ENCODE data around the gene SDK2.
A peak's percentile ranks its signal among the peaks of the same experiment; 100 is the strongest.

Gene SDK2

DNA sequence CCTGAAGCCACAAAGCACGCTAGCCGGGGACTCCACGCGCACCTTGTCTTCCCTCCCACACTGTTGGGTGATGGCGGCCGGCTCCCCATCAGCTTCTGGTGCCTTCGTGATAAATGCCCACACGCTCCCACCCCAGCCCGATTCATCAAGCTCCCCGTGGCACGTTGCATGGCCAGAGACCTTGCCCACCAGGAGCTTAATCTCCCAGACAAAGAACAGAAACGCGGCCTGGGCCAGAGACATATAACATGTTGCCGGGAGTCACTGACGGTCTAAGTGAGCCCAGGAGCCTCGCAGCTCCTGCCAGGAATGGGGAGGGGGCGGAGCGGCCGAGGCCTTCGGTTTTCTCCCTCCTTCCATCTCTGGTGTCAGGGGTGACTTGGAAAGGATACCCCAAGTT lies 93.1 kb downstream of the SDK2 start:
- DNase-seq = no peak

DNA sequence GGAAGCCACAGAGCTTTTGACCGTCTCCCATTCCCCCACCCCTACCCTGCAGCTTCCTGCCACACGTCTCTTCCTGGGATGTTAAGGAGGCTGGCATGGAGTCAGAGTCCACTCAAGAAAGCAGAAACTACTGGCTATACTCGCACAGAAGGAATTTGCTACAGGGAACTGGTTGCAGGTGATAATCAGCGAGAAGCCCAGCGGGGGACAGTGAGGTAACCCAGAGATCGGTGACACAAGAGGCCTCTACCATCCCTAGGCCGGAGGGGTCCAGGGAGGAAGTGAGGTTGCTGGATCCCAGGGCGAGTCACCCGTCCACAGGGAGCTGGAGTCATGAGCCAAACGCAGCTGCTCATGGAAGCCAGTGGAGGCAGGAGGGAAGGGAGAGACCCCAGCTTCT lies 93.7 kb downstream of the SDK2 start:
- DNase-seq = no peak

DNA sequence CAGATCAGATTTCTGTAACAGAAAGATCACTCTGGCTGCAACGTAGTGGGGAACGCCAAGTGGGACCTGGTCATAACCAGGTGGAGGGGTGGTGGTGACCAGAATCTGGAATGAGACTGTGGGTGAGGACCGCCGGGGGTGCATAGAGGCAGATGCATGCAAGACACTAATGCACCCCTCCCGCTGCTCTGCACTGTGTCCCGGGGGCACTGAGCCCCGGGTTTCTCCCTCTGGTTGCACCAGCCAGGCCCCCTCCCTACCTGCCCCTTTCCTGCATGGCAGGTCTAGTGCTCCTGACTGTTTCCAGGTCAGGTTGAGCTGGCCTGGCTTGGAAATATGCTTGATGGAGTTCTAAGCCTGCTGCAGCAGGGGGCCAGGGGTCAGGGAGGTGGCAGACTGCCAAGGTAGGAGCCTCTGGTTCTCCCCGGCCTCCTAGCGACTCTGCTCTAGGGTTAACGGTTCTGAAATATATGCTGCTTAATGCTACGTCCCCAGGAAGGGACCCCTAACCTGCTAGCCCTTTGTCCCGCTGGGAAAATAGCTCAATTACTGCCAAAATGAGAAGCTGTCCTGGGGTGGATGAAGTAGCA lies 94.3 kb downstream of the SDK2 start:
- no peak for DNase-seq

DNA sequence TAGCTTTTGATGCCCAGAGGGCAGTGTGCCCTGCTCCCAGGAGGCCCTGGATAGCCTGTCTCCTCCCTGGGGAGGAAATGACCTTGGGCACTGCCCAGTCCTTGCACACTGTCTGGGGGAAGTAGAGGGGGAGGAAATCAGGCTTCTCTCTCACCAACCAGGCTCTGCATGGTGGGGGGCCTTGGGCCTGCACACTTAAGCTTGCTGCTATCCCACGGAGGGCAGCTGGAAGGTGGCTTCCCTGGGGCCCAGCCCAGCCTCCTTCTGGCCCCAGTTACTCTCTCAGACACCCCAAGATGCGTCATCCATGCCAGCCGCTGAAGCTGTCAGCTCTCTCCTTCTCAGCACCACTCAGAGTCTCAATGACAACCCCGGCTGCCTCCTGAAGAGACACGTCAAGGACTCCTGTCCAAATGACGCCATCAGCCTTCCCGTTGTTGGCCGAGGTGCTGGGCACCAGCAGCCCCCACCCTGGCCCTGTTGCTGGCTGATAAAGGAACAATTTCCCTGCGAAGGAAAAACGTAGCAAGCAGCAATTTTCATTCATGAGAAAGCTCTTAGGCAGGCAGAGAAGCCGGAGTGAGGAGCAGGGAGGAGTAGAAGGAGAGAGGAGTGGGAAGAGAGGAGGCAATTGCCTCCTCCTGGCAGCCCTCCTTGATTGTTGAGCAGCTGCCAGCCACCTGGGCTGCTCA lies 95.5 kb downstream of the SDK2 start:
- DNase-seq = no peak

DNA sequence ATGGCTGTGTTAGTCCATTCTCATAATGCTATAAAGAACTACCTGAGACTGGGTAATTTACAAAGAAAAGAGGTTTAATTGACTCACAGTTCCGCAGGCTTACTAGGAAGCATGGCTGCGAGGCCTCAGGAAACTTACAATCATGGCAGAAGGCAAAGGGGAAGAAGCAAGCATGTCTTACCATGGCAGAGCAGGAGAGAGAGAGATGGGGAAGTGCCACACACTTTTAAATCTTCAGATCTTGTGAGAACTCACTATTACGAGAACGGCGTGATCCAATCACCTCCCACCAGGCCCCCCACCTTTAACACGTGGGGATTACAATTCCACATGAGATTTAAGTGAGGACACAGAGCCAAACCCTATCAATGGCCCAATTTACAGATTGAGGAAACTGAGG lies 96.5 kb downstream of the SDK2 start:
- DNase-seq = no peak

DNA sequence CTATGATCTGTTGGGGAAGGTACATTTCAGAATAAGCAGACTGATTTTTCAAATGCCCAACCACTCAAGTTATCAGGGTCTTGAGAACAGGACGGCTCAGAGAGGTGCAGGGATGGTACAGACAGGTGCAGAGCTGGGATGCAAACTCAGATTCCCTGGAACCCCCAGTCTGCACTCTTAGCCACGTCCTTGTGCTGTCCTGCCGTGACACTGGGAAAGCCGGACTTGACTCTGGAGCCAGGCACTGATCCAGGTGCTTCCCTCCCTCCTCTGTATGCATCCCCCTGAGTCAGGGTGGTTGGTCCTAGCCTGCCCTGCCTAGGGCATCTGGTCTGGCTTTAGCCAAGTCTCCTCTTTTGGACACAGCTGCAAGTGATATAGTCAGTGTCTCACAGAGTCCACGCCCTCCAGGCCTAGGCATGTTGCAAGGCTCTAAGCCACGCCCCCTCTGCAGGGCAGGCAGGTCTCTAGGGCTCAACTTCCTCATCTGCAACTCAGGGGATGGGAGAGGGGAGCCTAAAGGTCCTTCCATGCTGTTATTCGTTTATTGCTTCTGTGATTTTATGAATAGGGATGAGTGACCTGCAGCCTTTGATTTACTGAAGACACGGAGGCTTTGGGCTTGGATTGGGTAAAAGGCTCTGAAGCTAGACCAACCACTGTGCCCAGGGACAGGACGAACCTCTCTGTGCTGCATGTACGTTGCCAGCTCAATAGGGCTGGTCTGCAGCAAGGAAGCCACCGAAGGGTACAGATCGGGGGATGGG lies 97.3 kb downstream of the SDK2 start:
- DNase-seq = peak in 1 of 2 donors; percentile 34

DNA sequence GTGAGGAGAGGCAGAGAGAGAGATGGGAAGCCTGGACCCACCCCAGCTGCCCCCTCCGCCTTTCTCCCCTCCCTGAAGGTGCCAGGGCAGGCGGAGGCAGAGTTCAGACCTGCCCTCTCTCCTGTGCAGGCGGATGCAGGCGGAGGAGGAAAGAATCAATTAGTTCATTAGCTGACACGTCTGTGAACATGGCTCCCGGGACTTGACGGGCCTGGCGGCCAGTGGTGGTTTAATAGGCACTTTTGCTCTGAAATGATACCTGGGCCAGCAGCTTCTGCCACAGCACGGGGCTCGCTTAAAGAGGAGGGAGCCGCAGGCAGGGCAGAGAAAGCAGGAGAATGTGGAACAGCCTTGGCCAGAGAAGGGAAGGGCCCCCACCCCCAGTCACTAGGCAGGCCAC lies 98.1 kb downstream of the SDK2 start:
- no peak for DNase-seq

DNA sequence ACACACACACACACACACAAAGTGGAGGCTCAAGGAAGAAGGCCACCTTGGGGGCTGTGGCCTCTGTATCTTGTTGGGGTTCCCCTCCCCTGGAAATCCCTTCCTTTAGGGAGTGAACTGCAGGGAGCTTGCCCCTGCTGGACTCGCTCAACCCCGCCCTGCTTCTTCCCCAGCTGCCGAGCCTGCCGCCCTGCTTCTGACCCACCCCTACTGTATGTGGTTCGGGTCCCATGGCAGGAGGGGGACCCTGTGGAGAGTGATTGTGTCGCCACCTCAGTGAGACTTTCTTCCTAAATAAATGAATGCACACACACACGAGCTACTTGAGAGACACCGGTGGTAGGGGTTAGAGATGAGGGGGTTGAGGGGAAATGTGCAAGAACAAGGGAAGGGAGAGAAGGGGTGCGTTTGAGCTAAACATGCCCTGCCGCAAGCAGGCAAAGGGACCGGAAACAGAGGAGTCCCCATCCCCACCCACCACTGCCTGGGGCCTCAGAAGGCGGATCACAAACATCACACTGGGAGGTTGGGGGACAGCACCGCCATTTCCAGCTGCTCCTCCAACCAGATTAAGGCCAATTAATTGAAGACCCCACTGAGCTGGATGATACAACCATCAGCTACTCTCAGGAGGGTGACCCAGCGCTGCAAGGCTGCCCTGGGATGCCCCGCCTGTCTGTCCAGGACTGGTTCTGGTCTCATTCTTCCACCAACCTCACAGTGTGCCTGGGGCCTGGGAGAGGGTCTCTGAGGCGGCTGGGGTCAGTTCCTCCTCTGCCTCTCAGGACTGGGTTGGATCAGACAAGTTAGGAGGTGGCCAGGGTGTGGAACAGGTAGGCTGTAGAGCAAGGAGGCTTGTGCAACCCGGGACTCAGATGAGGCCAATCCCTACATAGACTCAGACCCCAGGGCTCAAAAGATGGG lies 98.9 kb downstream of the SDK2 start:
- no peak for DNase-seq

DNA sequence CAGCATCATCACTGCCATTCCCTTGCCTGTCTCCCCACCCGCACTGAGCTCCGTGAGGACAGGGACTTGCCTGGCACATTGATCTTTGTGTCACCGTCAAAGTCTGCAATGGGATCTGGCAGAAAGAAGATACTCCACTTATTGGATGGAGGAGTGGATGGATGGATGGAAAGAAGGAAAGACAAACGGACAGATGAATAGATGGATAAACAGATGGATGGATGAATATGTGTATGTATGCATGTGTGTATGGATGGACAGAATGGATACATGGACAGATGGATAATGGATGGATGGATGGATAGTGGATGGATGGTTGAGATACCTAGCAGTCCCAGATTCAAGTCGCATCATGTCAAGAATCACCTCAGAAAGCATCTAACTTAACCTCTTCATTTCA lies 99.9 kb downstream of the SDK2 start:
- no peak for DNase-seq

DNA sequence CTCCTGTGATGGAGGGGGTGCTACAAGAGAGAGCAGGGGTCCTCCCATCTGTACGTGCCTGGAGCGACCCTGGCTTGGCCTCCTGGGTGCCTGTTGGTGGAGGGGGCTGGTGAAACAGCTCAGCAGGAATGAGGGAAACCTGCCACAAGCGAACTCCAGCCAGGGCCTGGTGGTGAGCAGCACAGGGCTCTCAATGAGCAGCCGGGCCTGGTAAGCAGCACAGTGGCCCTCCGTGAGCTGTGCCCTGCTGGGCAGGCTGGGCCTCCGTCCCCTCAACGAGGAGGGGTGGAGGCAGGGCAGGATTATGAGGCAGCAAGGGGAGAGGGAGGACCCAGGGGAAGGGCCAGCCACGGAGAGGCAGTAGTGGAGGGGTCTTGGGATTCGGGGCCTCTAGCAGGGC lies 101.9 kb downstream of the SDK2 start:
- DNase-seq = no peak

DNA sequence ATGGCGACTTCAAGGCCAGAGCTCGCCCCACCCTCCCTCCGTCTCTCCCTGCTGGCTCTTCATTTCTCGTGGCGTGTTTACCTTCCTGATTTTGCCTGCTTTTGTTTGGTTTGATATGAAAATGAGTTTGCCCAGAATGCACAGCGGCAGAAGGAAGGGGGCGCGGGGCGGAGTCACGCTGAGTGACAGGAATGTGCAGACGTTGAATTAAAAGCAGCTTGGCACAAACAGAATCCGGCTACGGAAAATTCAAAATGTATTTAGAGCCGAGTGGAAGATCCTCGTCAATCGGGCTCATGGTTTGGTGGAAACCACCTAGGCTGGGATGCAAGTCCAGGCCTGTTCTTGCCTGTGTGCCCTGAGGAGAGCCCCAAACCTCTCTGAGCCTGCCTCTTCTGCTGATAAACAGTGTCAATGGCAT lies 102.7 kb downstream of the SDK2 start:
- DNase-seq = no peak

DNA sequence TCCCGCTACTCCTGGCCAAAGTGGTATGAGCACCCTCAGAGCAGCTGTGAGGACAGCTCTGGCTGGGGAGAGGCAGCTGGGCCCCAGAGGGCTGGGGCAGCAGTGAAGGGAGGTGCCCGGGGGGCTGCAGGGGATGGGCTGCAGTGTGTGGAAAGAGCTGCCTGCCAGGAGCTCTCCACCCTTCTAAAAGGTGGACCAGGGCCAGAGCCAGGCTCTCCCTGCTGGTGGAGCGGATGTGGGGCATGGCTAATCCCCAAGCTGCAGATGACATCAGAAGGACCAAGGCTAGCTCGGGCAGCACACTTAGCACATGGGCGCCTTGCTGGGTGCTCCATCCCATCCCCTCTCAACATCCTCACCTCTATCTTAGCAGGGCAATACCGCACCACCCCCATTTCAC lies 103.1 kb downstream of the SDK2 start:
- no peak for DNase-seq

DNA sequence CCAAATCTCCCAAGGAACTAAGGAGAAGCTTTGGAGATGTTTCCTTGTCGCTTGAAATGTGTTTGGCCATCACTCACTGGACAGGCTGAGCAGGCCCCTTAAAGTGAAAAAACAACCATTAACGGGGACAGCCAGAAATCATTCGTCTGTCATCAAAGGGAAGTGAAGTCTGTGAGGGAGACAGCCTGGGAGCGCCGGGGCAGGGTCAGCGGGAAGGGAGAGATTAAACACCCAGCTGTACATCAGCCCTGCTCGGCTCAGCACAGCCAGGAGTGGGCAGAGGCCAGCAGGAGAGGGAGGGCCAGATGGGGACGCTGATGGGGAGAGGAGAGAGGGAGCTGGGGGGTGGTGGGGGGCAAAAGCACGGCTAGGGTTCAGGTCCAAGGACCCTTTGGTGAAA lies 105.1 kb downstream of the SDK2 start:
- no peak for DNase-seq

DNA sequence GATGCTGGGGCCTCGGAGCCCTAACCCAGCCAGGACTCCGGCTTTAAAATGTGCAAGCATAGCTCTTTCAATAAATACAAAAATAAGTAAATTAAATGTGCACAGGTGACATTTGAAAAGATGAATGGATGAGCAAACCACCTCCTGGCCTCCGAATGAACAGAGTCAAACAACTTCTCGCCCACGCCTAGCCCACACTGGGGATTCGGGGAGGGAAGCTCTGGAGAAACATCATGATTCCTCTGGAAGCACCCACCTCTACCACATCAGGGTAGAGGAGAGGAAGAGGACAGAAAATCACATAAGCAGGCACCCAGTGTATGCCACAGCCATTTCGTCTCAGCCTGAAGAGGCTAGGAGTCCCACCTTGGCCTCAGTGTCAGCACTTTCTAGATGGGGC lies 105.8 kb downstream of the SDK2 start:
- no peak for DNase-seq

DNA sequence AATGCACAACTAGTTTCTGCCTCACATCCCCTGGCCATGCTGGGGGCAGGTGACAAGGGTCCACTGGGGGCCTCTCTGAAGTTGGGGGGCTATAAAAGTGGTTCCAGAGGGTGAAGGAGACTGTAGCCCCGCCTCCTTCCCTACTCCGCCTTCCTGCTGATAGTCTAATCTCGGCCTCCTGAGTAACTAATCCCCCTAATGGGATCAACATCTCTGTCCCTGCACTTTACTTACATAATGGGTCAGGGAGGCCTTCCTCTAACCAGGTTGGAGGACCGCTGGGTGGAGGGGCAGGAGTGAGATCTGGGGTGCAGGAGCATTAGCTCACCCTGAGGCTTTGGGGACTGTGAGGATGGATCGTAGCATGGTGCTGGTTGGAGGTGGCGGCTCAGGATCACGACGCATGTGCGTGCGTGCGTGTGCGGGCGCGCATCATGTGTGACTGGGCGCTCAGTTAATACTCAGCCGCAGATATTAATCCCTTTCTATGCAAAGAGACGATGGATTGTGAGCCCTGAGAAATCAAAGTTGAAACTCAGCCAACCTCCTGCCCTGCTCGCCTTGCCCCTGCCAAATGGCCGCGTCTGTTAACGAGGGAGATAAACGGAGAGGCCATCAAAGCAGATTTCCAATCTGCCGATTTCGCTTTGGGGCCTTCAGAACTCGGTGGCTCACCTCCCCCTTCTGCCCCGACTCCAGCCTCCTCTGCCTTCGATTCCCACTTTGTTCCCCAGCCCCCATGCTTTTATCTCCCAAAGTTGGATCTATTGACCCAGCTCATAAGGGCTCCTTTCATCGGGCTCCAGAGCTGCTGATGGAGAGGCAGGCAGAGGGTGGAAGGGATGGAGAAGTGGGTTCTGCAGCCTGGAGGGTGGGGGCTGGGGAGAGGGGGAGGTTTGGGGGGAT lies 107.3 kb downstream of the SDK2 start:
- no peak for DNase-seq

DNA sequence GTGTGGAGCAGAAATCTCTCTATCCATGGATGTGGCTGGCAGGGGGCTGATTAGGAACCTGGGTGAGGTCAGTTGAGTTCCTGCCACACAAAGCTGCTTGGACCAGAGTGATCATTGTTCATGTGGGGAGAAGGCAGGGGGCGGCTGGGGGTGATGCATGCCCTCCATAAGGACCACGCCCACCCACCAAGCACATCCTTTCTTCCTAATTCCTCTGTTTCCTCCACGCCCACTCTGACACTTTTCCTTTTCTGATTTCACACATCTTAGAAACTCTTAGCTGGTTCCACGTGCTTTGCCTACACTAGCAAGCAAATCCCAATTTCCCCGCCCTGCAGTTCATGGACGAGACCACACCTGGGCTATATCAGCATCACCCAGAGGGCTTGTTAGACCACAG lies 108.5 kb downstream of the SDK2 start:
- no peak for DNase-seq

DNA sequence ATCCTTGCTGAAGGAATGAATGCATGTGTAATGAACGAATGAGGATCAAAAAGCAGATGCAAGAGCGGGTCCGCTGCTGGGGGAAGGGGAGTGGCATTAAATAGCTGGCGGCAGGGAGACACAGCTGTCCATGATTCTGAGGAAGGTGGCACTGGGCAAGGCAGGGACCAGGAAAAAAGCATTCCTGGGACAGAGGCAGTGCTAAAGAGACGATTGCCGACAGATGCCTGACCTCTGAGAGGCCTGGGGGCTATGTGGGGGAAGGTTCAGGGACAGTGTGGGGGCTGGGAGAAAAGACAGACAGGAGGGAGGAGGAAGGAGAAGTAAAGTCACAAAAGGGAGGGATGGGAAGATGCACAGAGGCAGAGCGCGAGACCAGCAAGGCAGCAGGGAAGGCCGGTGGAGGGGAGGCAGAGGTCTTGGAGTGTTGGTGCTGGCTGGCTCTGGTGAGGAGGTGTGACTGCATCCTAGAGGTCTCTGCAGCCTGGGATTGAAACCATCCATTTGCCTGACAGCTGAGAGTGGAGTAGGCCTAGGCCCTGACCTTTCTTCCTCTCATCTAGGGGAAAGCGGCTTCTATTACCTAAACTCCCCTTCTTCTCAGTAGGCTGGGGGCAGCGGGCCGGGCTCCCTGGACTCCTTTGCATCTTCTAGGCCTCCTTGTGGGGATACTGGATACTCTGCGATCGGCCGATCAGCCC lies 109.9 kb downstream of the SDK2 start:
- DNase-seq = no peak

DNA sequence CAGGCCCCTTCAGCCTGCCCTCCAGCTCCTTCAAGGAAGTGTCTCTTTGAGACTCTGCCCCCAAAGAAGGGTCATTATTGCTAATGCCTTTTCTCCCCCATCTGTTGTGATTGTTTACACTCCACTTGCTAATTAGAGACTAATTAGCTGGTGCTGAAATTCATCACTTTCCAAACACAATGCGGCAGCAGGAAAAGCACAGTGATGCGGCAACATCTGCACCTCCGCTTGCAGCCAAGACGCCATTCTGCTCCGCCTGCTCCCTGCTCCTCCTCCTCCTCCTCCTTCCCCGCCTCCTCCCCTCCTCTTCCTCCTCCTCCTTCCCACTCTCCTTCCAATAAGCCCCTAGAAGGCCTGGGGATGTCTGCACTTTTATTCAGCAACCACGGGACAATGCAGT lies 110.5 kb downstream of the SDK2 start:
- no peak for DNase-seq

DNA sequence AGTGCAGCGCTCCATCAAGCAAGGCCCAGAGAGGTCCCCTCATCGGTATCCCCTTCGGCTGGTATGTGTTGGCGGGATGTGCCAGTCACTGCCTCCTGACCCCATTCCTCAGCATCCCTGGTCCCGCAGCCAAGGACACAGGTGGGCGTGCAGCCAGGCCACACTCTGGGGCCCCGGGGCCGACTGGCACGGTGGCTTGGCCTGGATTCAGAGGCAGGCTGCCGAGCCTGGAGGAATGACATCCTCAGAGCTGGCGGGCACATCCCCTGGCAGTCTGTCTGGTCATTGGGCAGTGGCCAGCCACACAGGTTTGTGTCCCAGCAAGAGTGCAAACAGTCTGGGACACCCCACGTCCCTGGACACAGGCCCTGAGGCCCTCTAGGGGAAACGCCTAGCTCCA lies 111.1 kb downstream of the SDK2 start:
- no peak for DNase-seq

DNA sequence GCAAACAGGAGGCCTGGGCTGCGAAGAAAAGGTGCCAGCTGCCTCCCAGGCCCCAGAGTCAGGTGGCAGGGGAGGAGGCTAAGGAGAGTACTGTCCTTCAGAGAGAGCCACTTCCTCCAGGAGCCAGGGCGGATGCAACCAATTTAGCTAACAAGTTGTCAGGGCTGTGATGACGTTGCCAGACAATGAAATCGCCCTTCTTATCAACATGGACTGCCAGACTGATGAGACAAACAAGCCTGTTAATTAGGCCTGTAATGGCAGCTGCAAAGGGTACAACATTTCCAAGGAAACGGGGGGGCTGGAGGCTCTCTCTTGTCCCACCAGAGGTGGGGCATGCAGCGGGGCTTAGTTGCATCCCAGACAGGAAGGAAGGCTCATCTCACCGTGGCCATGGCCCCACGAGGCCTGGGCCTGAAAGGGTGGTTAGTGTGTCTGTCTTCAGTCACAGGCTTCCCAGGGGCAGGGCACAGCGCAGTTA lies 111.8 kb downstream of the SDK2 start:
- DNase-seq = no peak

DNA sequence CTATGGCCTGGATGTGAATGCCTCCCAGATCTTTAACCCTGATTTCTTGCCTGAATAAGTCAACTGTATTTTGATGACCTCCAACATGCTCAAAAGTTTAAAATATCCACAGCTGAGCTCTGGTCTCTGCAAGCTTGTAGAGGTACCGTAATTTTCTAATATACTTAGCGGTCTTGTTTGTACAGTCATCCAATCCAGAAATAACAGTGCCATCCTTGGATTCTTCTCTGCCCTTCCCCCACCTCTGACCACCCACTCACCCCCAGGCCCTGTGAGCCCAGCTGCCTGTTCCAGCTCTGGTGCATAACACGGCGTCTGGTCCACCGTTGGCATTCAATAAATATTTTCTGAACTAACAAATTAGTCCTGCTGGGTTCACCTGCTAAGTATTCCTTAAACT lies 113.1 kb downstream of the SDK2 start:
- DNase-seq = no peak
